D721Med (cell line): ENCODE results near the gene KDM5C.

Experiments used
- DNase-seq: peaks from one replicate; pipeline ENCODE4 v3.0.0; 2011; ENCODE audit warnings: low spot score; ENCODE audit not compliant: insufficient read length
- FAIRE-seq: peaks from 2 replicates; lab custom pipeline; 2011; peaks lifted over from hg19 to GRCh38; lab: Jason Lieb, UNC
- CTCF ChIP-seq: IDR thresholded peaks from 2 replicates; pipeline ENCODE4 v1.5.1; 2012; ENCODE audit warnings: mild to moderate bottlenecking, control low read depth; ENCODE audit not compliant: insufficient read depth; ENCODE audit errors: missing control alignments

KDM5C gene

GRCh38 chrX:53257166-53257565, 32.2 kb upstream of the KDM5C start:
- DNase-seq (no peak), FAIRE-seq (no peak)

GRCh38 chrX:53256446-53257041, 31.5 kb upstream of the KDM5C start:
- DNase-seq, result no peak
- TF ChIP-seq CTCF, result no peak
- FAIRE-seq, result no peak

More at GRCh38 chrX:53257166-53257565, 32.2 kb upstream of the KDM5C start:
- no peak for TF ChIP-seq CTCF

- no peak for TF ChIP-seq CTCF
- DNase-seq (no peak), FAIRE-seq (no peak)
Measured at GRCh38 chrX:53255738-53256191, 30.8 kb upstream of the KDM5C start.

GRCh38 chrX:53254570-53255461, 29.8 kb upstream of the KDM5C start:
- no peak for FAIRE-seq
- TF ChIP-seq CTCF, result no peak
- no peak for DNase-seq

GRCh38 chrX:53253293-53254020, 28.4 kb upstream of the KDM5C start:
- FAIRE-seq, result no peak
- TF ChIP-seq CTCF, result no peak

GRCh38 chrX:53251307-53251706, 26.3 kb upstream of the KDM5C start:
- no peak for TF ChIP-seq CTCF
- no peak for FAIRE-seq
- DNase-seq, result no peak

More at GRCh38 chrX:53253293-53254020, 28.4 kb upstream of the KDM5C start:
- no peak for DNase-seq
